ENCODE measurements around the gene RERG.
"Not testable (repeated sequence)": the region's sequence is repeated elsewhere in the genome, so short reads cannot be mapped to it uniquely, and the experiment has no call there.

RERG gene

GRCh38 chr12:15130541-15130940, 90.7 kb downstream of the RERG start:
- DNase-seq: no peak

GRCh38 chr12:15123401-15123800, 97.8 kb downstream of the RERG start:
- no peak for DNase-seq

GRCh38 chr12:15122344-15122743, 98.9 kb downstream of the RERG start:
- DNase-seq: no peak

GRCh38 chr12:15118955-15119354, 102.3 kb downstream of the RERG start:
- no peak for DNase-seq

- DNase-seq: no peak
These were observed 104.2 kb downstream of the RERG start for GRCh38 chr12:15116983-15117382.

- DNase-seq: no peak
These were observed 105.1 kb downstream of the RERG start for GRCh38 chr12:15116086-15116485.

- no peak for DNase-seq
These were observed 105.8 kb downstream of the RERG start for GRCh38 chr12:15115434-15115833.

- no peak for DNase-seq
These were observed 106.7 kb downstream of the RERG start for GRCh38 chr12:15114501-15114900.

GRCh38 chr12:15092826-15093225, 128.4 kb downstream of the RERG start:
- DNase-seq: no peak

GRCh38 chr12:15090441-15090840, 130.8 kb downstream of the RERG start:
- no peak for DNase-seq

- DNase-seq: peak in 1 of 2 experiments; percentile 32
These were observed 133.1 kb downstream of the RERG start for GRCh38 chr12:15088105-15088504.

GRCh38 chr12:15077751-15078150, 143.5 kb downstream of the RERG start:
- DNase-seq: not testable (repeated sequence)

GRCh38 chr12:15074351-15074750, 146.9 kb downstream of the RERG start:
- DNase-seq: no peak

GRCh38 chr12:15059123-15059522, 162.1 kb downstream of the RERG start:
- no peak for DNase-seq
